ENCODE data around the gene SPSB2.
"Not testable (repeated sequence)": the region's sequence is repeated elsewhere in the genome, so short reads cannot be mapped to it uniquely, and the experiment has no call there.

The SPSB2 gene

GRCh38 chr12:6899837-6900519 lies 26.9 kb upstream of the SPSB2 start:
- DNase-seq = no peak

GRCh38 chr12:6899427-6899826 lies 26.3 kb upstream of the SPSB2 start:
- DNase-seq = no peak

DNA sequence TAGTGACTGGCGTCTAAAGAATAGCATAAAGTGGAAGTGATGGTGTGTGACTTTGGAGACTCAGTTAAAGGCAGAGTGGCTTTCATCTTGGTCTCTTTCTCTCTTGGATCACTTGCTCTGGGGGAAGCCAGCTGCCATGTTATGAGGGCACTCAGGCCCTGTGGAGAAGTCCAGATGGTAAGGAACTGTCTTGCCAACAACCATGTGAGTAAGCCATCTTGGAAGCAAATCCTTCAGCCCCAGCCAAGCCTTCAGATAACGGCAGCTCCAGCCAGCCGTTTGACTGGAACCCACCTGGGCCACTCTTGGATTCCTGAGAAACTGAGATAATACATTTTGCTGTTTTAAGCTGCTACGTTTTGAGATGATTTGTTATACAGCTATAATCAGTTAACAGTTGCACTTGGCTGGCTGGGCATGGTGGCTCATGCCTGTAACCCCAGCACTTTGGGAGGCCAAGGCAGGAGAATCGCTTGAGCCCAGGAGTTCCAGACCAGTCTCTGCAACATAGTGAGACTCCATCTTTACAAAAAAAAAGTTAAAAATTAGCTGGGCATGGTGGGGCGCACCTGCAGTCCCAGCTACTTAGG lies 23.8 kb upstream of the SPSB2 start:
- DNase-seq = no peak

DNA sequence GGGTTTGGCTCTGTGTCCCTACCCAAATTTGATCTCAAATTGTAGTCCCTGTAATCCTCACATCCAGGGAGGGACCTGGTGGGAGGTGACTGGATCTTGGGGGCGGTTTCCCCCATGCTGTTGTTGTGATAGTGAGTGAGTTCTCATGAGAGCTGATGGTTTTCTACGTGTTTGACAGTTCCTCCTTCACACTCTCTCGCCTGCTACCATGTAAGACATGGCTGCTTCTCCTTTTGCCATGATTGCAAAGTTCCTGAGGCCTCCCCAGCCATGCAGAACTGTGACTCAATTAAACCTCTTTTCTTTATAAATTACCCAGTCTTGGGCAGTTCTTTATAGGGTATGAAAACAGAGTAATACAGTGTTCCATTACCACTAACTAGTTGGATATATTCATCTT lies 21.2 kb upstream of the SPSB2 start:
- DNase-seq = no peak

GRCh38 chr12:6892683-6893082 lies 19.6 kb upstream of the SPSB2 start:
- not testable (repeated sequence) for DNase-seq

- no peak for DNase-seq
Observed at GRCh38 chr12:6891646-6892001, 18.5 kb upstream of the SPSB2 start.

DNA sequence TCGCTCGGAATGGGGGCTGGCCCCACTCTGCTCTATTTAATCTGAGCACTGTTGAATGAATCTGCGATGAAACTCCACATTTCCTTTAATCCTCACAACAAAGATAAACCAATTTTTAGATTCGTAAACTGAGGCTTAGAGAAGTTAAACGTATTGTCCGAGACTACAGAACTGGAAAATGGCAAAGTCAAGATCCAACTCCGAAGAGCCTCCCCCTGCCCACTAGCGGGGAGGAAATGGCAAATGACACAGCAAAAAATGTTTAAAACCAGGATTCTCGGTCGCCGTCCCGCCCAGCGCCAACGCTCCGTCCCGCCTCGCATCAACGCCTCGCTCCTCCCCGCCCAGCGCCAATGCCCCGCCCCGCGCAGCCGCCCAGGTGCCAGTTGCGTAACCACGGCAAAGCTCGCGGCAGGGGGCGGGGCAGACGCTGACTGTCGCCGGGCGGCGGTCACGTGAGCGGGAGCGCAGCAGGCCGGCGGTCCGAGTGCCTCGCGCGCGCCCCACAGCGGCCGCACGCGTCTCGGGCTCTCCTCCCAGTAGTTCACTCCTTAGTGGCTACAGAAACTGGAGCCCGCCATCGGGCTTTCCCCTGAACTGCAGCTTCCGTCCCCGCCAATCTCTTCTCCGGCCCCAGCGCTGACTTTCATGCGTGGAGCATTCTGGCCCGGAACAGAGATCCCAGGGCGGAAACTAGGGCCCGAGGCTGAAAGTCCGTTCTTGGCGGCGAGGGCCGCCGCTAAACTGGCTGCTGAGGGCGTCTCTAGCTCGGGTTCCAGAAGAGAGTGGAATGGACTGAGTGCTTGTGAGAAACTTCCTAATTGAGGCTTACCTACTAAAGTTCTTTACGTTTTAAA lies 17.9 kb upstream of the SPSB2 start:
- DNase-seq = peak; percentile 97

- DNase-seq = not testable (repeated sequence)
Observed at GRCh38 chr12:6889775-6890573, 16.9 kb upstream of the SPSB2 start.

DNA sequence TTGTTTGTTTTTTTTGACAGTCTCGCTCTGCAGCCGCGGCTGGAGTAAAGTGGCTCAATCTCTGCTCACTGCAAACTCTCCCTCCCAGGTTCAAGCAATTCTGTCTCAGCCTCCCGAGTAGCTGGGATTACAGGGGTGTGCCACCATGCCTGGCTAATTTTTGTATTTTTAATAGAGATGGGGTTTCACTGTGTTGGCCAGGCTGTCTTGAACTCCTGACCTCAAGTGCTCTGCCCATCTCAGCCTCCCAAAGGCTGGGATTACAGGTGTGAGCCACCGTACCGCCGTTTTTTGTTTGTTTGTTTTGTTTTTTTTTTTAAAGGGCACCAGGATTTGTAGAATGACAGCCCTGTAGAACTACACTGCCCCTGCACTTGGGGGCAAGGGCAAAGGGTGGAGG lies 15.7 kb upstream of the SPSB2 start:
- not testable (repeated sequence) for DNase-seq

GRCh38 chr12:6888360-6888759 lies 15.3 kb upstream of the SPSB2 start:
- no peak for DNase-seq

GRCh38 chr12:6887460-6887859 lies 14.4 kb upstream of the SPSB2 start:
- no peak for DNase-seq

DNA sequence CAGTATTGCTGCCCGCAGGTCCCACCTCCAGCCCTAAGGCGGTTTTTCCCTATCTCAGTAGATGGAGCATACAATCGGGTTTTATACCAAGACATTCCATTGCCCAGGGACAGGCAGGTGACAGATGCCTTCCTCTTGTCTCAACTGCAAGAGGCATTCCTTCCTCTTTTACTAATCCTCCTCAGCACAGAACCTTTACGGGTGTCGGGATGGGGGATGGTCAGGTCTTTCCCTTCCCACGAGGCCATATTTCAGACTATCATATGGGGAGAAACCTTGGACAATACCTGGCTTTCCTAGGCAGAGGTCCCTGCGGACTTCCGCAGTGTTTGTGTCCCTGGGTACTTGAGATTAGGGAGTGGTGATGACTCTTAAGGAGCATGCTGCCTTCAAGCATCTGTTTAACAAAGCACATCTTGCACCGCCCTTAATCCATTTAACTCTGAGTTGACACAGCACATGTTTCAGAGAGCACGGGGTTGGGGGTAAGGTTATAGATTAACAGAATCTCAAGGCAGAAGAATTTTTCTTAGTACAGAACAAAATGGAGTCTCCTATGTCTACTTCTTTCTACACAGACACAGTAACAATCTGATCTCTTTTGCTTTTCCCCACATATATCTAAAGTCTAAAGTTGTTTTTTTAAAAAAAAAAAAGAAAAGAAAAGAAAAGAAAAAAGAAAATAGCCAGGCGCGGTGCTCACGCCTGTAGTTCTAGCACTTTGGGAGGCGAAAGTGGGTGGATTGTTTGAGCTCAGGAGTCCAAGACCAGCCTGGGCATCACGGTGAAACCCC lies 13.3 kb upstream of the SPSB2 start:
- not testable (repeated sequence) for DNase-seq

- DNase-seq = no peak
Observed at GRCh38 chr12:6884539-6884938, 11.4 kb upstream of the SPSB2 start.

GRCh38 chr12:6883683-6884082 lies 10.6 kb upstream of the SPSB2 start:
- DNase-seq = no peak

GRCh38 chr12:6883252-6883651 lies 10.1 kb upstream of the SPSB2 start:
- no peak for DNase-seq

- not testable (repeated sequence) for DNase-seq
Observed at GRCh38 chr12:6879824-6880223, 6.7 kb upstream of the SPSB2 start.

DNA sequence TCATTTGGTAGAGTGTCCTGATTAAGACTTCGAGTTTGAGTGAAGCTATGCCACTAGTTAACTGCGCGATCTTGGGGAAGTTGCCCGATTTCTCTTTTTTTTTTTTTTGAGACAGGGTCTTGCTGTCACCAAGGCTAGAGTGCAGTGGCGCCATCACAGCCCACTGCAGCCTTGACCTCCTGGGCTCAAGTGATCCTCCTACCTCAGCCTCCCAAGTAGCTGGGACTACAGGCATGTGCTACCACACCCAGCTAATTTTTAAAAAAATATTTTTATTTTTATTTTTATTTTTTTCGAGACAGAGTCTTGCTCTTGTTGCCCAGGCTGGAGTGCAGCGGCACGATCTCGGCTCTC lies 889 bp upstream of the SPSB2 start:
- DNase-seq = not testable (repeated sequence)

DNA sequence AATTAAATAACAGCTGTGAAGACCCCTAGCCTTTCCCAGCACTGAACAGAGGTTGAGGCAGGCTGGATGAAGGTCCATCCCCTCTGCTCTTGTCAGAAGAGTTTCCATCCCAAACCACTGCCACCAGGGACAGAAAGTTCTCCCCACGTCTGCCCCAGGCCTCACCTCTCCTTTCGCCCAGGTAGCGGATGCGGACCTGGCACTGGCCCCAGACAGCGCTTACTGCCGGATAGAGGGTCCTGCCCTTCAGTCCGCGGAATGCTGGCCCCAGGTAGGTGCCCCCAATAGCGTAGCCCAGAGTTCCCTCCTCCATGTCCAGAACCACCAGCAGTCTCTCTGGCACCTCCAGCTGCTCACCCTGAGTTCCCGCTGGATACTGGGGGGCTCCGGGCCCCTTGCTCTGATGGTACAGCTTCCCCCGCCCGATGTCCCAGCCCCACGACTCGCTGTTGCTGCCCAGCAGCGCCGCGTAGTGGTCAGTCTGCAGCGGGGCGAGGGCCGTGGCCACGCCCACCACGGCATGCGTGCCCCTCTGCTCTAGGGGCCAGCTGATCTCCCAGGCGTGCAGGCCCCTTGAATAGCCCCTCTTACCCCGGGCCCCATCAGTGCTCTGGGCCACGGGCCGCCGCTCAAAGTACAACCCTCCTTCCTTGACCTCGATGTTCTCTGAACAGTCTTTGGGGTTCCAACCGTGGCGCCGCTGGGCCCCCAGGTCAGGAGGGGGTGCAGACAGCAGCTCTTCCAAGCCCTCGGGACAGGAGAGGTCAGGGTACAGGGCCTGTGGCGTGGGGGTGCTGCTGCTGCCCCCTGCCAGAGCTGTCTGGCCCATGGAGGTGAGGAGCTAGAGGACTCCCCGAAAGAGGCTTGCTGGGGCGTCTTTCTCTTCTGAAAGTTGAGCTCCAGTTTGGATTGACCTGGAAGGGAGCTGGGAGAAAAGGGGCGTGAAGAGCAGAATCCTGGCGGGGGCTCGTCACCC lies 742 bp downstream of the SPSB2 start:
- peak; percentile 93 for DNase-seq

DNA sequence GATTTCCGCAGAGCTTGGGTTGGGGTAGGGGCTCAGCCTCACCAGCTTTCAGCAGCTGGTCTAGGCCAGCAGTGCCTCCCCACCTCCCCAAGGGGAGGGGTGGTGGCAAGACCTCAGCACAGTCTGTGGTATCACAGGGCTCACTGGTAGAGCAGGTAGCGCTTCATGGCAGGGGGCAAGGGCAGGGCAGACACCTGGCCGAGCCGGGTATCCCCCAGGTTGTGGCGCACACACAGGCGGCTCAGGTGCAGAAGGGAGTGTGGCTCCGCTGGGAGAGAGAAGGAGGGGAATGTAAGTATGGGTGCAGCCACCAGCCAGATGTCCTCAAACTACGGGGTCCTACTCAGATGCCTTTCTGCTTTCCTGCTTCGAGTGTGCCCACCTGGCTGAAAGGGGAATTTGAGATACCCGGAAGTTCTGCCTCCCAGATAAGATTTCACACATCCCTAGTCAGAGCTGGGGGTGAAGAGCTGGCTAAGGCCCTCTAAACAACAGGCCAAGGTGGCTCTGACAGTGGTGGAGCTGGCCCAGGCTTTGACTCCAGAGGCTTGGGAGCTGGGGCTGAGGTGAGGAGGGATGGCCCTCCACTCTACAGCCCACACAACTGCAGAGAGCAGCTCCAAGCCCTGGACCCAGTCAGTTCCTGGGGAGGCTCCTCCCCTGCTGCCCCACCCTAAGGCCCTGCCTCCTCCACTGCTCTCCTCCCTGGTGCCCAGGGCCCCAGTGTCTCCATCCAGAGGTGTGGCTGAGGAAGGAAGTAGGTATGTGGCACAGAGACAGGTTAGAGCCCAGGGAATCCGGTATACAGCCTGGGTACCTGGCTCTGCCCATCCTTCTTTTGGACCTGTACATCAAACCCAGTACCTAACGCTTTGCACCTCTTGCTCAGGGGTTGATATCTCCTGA lies 1.8 kb downstream of the SPSB2 start:
- DNase-seq = no peak

DNA sequence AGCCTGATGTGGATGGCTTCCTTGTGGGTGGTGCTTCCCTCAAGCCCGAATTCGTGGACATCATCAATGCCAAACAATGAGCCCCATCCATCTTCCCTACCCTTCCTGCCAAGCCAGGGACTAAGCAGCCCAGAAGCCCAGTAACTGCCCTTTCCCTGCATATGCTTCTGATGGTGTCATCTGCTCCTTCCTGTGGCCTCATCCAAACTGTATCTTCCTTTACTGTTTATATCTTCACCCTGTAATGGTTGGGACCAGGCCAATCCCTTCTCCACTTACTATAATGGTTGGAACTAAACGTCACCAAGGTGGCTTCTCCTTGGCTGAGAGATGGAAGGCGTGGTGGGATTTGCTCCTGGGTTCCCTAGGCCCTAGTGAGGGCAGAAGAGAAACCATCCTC lies 2.8 kb downstream of the SPSB2 start:
- DNase-seq = not testable (repeated sequence)

Measured in retina (tissue), 1 donor.